Naive B cell (primary cell): Measurements from ENCODE around the gene ENO1. TPM values are rescaled to one million over a fixed set of nuclear protein-coding genes. Genes with fewer than 3 reads are reported as not detected.
"Not testable (repeated sequence)": the region's sequence is repeated elsewhere in the genome, so short reads cannot be mapped to it uniquely, and the experiment has no call there.

Experiments
- ATAC-seq, 2 donors: fragments of 150-1000 bp; cut with Tn5 transposase; 2 replicates each; pipeline ENCODE4 v1.10.0; 2021; ENCODE audit warnings: low read depth in 2 of 2, mild to moderate bottlenecking in 2 of 2, moderate library complexity in 2 of 2
- DNase-seq: peaks from one replicate; pipeline ENCODE4 v3.0.0; 2022
- H3K27ac Mint-ChIP-seq, 6 donors: one replicate each; pipeline ENCODE4 v1.8.0; 2020 to 2022; ENCODE audit warnings: mild to moderate bottlenecking in 6 of 6, mixed read lengths in 6 of 6, moderate library complexity in 5 of 6, inconsistent platforms in 2 of 6
- H3K27me3 Mint-ChIP-seq, 3 donors: one replicate each; pipeline ENCODE4 v1.8.0; 2021 to 2022; ENCODE audit warnings: mixed read lengths in 3 of 3, mild to moderate bottlenecking in 1 of 3
- H3K36me3 Mint-ChIP-seq, 2 donors: one replicate each; pipeline ENCODE4 v1.8.0; 2020 to 2022; ENCODE audit warnings: mixed read lengths in 2 of 2, inconsistent platforms in 1 of 2, mild to moderate bottlenecking in 1 of 2
- H3K4me1 Mint-ChIP-seq, 3 donors: one replicate each; pipeline ENCODE4 v1.8.0; 2020 to 2022; ENCODE audit warnings: mixed read lengths in 3 of 3, inconsistent platforms in 1 of 3, mild to moderate bottlenecking in 1 of 3, moderate library complexity in 1 of 3
- H3K4me3 Mint-ChIP-seq, 8 donors: one replicate each; pipeline ENCODE4 v1.8.0; 2020 to 2022; ENCODE audit warnings: mild to moderate bottlenecking in 8 of 8, mixed read lengths in 8 of 8, moderate library complexity in 8 of 8, inconsistent platforms in 2 of 8
- H3K9me3 Mint-ChIP-seq, 7 donors: one replicate each; pipeline ENCODE4 v1.8.0; 2020 to 2022; ENCODE audit warnings: mixed read lengths in 7 of 7, mild to moderate bottlenecking in 5 of 7, inconsistent platforms in 2 of 7, moderate library complexity in 1 of 7
- polyA plus RNA-seq, 6 donors: library from polyadenylated mRNA; unstranded; fragments of 300-500 nt; fragmentation: Illumina TruSeq; gene quantifications; one replicate each; pipeline ENCODE4 v1.2.3, GENCODE V29; 2021; ENCODE audit warnings: low read depth in 6 of 6

Gene ENO1
- polyA plus RNA-seq, 6 donors from 2014 or later = 543 to 921 (median 629) TPM

DNA sequence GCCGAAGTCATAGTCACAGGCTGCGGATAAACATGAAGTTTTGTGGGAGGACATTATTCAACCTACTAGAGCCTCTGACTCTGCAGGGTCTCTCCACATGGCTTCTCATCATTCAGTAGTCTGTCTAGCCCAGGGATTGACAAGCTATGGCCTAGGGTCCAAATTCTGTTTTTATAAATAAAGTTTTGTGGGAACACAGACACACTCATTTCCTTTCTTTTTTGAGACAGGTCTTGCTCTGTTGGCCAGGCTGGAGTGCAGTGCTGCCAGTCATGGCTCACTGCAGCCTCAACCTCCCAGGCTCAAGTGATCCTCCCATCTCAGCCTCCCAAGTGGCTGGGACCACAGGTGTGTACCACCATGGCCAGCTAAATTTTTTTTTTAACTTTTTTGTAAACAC is 8.1 kb upstream of the ENO1 start:
- H3K9me3 Mint-ChIP-seq = no peaks in the 10 kb centered on the region
- ATAC-seq (no peak), DNase-seq (no peak)
- H3K4me1 Mint-ChIP-seq = no peaks in the 10 kb centered on the region
- no peak overlapping the region for H3K4me3 Mint-ChIP-seq
- H3K27me3 Mint-ChIP-seq = no peaks in the 10 kb centered on the region
- no peak overlapping the region for H3K27ac Mint-ChIP-seq
- H3K36me3 Mint-ChIP-seq = no peaks in the 10 kb centered on the region

- not testable (repeated sequence) for H3K4me1 Mint-ChIP-seq, H3K4me3 Mint-ChIP-seq, H3K36me3 Mint-ChIP-seq, H3K27ac Mint-ChIP-seq, H3K27me3 Mint-ChIP-seq, DNase-seq, ATAC-seq, H3K9me3 Mint-ChIP-seq
Measured at GRCh38 chr1:8886031-8886524, 7.6 kb upstream of the ENO1 start.

DNA sequence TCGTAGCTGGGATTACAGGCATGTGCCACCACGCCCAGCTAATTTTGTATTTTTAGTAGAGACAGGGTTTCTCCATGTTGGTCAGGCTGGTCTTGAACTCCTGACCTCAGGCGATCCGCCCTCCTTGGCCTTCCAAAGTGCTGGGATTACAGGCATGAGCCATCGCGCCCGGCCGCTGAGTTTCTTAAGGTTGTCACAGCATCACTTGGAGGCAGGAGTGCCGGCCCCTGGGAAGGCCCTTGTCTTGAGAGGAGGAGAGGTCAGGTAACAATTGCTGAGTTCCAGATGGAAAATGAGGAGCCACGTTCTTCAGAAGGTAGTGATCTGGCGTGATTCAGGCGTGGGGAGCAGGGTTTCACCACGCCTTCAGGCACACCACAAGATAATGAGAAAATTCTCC is 5.6 kb upstream of the ENO1 start:
- not testable (repeated sequence) for ATAC-seq, H3K27me3 Mint-ChIP-seq, H3K36me3 Mint-ChIP-seq, H3K27ac Mint-ChIP-seq, H3K4me3 Mint-ChIP-seq, DNase-seq, H3K9me3 Mint-ChIP-seq
- H3K4me1 Mint-ChIP-seq = peaks cover 13 to 18% (median 15%) of the 10 kb centered on the region in 3 donors

DNA sequence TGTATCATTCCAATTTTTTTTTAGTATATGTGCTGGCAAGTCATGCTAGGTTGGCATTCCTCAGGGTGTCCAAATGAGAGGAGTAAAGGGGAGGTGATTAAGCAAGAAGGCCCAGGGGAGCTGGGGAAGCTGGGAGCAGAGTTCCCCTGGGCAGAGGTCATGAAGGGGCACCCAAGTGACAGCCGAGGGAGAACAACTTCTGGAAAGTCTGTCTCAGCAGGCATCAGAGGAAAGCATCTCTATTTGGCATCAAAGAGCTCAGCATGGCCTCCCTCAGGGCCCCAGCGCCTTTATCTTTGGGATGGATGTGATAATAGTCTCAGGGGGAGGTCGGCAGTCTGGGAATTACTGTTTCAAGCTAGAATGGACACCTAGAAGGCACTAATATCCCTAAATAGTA is 5.0 kb upstream of the ENO1 start:
- peak overlapping the region in 1 of 6 donors; percentile 32 for H3K27ac Mint-ChIP-seq
- DNase-seq (no peak), ATAC-seq (no peak)
- H3K27me3 Mint-ChIP-seq = no peaks in the 10 kb centered on the region
- no peaks in the 10 kb centered on the region for H3K36me3 Mint-ChIP-seq
- no peak overlapping the region for H3K4me3 Mint-ChIP-seq
- peaks cover 13 to 20% (median 15%) of the 10 kb centered on the region in 3 donors for H3K4me1 Mint-ChIP-seq
- no peaks in the 10 kb centered on the region for H3K9me3 Mint-ChIP-seq

DNA sequence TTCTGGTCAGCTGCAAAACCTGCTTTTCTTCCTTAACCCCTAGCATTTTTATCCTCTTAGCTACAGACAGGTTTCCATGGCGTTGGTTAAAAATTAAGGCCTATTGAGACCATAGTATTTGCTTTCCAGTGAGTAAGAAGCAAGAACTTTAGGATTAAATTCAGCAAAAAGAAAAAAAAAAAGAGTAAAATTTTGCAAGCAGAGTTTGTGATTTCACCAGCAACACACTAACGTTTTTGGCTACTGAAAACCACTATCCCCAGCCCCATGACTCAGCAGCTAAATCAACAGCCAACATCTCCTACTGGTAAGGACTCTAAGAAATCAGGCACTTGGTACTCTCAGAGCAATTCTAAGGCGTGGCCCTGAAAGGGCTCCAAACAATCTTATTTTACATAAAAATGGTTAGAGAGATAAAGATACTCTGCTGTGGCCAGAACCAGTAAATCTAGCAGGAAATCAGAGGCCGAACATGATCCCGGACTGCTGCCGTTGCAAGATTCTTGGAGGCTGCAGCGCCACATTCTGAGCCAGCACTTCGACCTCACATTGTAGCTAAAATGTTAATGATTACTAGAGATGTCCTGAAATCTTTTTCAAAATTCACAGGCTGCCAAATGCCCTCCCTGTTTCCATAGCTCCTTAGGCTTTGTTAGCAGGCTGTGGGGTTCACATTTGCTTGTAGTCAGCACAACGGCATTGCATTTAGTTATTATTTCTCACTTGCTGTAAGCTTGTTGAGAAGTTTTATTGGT is 1.6 kb upstream of the ENO1 start:
- no peak for DNase-seq
- peak overlapping the region; percentile 34 to 94 (median 91) for H3K4me3 Mint-ChIP-seq
- H3K27ac Mint-ChIP-seq = peak overlapping the region; percentile 93 to 99 (median 98)
- H3K36me3 Mint-ChIP-seq = peaks cover 0 to 4% of the 10 kb centered on the region in 2 donors
- ATAC-seq = no peak
- H3K9me3 Mint-ChIP-seq = no peaks in the 10 kb centered on the region
- no peaks in the 10 kb centered on the region for H3K27me3 Mint-ChIP-seq
- peaks cover 26 to 50% (median 41%) of the 10 kb centered on the region in 3 donors for H3K4me1 Mint-ChIP-seq

GRCh38 chr1:8879464-8879921 is 1.0 kb upstream of the ENO1 start:
- Mint-ChIP-seq H3K27me3 (no peaks in the 10 kb centered on the region), H3K36me3 (peaks cover 0 to 9% of the 10 kb centered on the region in 2 donors), H3K27ac (peak overlapping the region; percentile 93 to 99 (median 98)), H3K9me3 (no peaks in the 10 kb centered on the region), H3K4me3 (peak overlapping the region; percentile 88 to 98 (median 92)), H3K4me1 (peaks cover 31 to 55% (median 46%) of the 10 kb centered on the region in 3 donors)
- ATAC-seq (no peak), DNase-seq (no peak)

- Mint-ChIP-seq H3K36me3 (peaks cover 0 to 9% of the 10 kb centered on the region in 2 donors), H3K27ac (peak overlapping the region; percentile 93 to 99 (median 98)), H3K9me3 (no peaks in the 10 kb centered on the region), H3K4me3 (peak overlapping the region; percentile 88 to 98 (median 94)), H3K27me3 (no peaks in the 10 kb centered on the region), H3K4me1 (peaks cover 31 to 55% (median 46%) of the 10 kb centered on the region in 3 donors)
- DNase-seq = peak; percentile 99
- ATAC-seq = peak; percentile 81 to 82
Measured at GRCh38 chr1:8878698-8879463, 395 bp upstream of the ENO1 start.

- Mint-ChIP-seq H3K27ac (peak overlapping the region in 4 of 6 donors; percentile 53 to 93 (median 84)), H3K36me3 (peaks cover under 1 to 9% of the 10 kb centered on the region in 2 donors), H3K4me3 (peak overlapping the region in 7 of 8 donors; percentile 22 to 95 (median 94)), H3K9me3 (no peaks in the 10 kb centered on the region), H3K27me3 (no peaks in the 10 kb centered on the region), H3K4me1 (peaks cover 35 to 61% (median 52%) of the 10 kb centered on the region in 3 donors)
- ATAC-seq = no peak
- DNase-seq = no peak
Measured at GRCh38 chr1:8876087-8876486, 2.4 kb downstream of the ENO1 start.

GRCh38 chr1:8875216-8875861 is 3.1 kb downstream of the ENO1 start:
- H3K27ac Mint-ChIP-seq = peak overlapping the region; percentile 44 to 94 (median 84)
- DNase-seq (no peak), ATAC-seq (no peak)
- peaks cover 8 to 9% of the 10 kb centered on the region in 2 donors for H3K36me3 Mint-ChIP-seq
- no peaks in the 10 kb centered on the region for H3K9me3 Mint-ChIP-seq
- peak overlapping the region; percentile 44 to 95 (median 90) for H3K4me3 Mint-ChIP-seq
- H3K4me1 Mint-ChIP-seq = peaks cover 35 to 55% (median 55%) of the 10 kb centered on the region in 3 donors
- no peaks in the 10 kb centered on the region for H3K27me3 Mint-ChIP-seq

DNA sequence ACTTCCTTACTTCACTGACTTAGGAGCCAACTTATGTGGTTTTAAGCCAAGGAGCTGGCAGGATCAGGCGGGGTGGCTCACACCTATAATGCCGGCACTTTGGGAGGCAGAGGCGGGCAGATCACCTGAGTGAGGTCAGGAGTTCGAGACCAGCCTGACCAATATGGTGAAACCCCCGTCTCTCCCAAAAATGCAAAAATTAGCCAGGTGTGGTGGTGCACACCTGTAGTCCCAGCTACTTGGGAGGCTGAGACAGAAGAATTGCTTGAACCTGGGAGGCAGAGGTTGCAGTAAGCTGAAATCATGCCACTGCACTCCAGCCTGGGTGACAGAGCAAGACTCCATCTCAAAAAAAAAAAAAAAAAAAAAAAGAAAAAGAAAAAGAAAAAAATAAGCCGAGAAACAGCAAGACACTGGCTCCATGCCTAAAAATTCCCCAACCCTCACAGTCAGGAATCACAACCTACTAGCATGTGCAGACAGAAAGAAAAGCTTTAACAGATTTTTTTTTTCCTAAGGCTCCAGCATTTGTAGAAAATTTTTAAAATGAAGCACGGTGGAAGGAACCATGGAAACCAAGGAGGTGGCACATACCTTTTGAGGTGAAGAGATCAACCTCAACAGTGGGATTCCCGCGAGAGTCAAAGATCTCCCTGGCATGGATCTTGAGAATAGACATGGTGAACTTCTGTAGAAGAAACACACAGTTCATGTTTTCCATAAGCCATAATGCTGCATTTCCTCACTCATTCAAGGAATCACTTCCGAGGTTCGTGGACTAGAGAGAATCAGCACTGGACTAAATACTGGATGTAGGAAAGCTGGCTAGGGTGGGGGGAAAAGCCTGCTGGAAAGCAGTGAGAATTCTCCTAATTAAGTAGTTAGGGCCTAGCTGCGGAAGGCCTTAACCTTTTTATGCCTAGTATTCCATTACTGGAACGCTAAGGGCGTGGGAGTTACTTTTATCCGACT is 4.0 kb downstream of the ENO1 start:
- ATAC-seq (no peak), DNase-seq (no peak)
- peaks cover 9 to 14% of the 10 kb centered on the region in 2 donors for H3K36me3 Mint-ChIP-seq
- no peaks in the 10 kb centered on the region for H3K9me3 Mint-ChIP-seq
- H3K4me1 Mint-ChIP-seq = peaks cover 28 to 49% (median 47%) of the 10 kb centered on the region in 3 donors
- H3K27me3 Mint-ChIP-seq = no peaks in the 10 kb centered on the region
- peak overlapping the region in 5 of 8 donors; percentile 1 to 95 (median 88) for H3K4me3 Mint-ChIP-seq
- H3K27ac Mint-ChIP-seq = peak overlapping the region in 4 of 6 donors; percentile 18 to 94 (median 69)

DNA sequence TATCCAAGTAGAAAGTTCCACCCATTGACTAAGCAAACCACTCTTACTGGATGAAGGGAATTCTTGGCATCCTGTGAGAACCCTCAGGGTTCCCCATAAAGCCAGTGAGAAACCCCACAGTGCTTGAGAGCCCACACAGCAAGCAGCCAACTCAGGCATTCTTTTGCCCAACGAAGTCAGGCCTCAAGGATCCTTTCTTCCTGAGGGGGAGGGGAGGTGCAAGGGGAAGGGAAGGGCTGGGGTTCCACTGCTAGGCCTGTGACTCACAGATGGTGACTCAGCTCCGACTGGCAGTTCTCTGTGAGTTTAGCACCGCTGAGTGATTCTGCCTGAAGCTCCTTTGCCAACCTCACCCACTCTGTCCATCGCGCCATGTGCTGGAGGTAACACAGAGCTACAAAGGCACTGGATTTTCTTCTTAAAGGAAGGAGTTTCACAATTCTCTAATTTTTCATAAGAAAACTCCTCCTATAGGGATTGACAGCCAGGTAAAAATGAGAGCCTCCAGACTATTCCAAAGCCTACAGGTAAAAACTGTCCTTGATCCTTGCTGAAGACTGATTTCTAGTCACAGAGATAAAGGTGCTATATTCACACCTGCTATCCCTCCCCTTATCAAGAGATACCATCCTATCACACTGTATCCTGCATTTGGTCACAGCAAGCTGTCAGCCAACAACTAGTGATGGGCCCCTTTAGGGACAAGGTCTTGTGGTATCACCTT is 4.8 kb downstream of the ENO1 start:
- H3K27ac Mint-ChIP-seq = peak overlapping the region in 2 of 6 donors; percentile 50 to 59
- H3K9me3 Mint-ChIP-seq = no peaks in the 10 kb centered on the region
- peaks cover 14 to 22% of the 10 kb centered on the region in 2 donors for H3K36me3 Mint-ChIP-seq
- H3K27me3 Mint-ChIP-seq = no peaks in the 10 kb centered on the region
- no peak for ATAC-seq
- H3K4me3 Mint-ChIP-seq = peak overlapping the region in 1 of 8 donors; percentile 51
- peaks cover 24 to 48% (median 46%) of the 10 kb centered on the region in 3 donors for H3K4me1 Mint-ChIP-seq
- DNase-seq = no peak

DNA sequence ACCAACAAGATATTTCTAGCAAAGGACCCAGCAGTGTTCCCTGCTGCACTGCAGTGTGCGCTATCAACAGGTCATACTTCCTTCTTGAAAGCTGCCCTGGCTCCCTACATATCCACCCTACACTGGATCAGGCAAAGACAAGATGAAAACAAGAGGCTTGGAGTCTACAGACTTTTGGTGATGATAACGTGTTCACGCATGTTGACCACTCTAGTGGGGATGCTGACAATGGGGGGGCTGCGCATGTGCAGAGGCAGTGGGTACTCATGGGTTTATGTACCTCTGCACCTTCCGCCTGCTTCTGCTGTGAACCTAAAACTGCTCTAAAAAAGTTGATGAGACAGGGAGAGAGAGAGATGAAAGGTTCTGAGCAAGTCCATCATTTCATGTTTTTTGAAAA is 5.5 kb downstream of the ENO1 start:
- Mint-ChIP-seq H3K9me3 (no peaks in the 10 kb centered on the region), H3K4me1 (peaks cover 24 to 46% (median 41%) of the 10 kb centered on the region in 3 donors), H3K27ac (peak overlapping the region in 1 of 6 donors; percentile 37), H3K27me3 (no peaks in the 10 kb centered on the region), H3K4me3 (no peak overlapping the region), H3K36me3 (peaks cover 15 to 23% of the 10 kb centered on the region in 2 donors)
- no peak for DNase-seq
- ATAC-seq = no peak
